H1 (cell line): Measurements from ENCODE around the gene SPINK14. TPM values are rescaled to one million over a fixed set of nuclear protein-coding genes. Genes with fewer than 3 reads are reported as not detected.

ENCODE experiments used
- CTCF ChIA-PET: fragments of 300-600 bp; sonication (Branson Sonifier 250); formaldehyde crosslinking; loops from one replicate; lab custom pipeline; 2021; ENCODE audit not compliant: partially characterized antibody; lab: Charles Lee
- POLR2A ChIA-PET: fragments of 300-600 bp; sonication (Branson Sonifier 250); formaldehyde crosslinking; loops from one replicate; lab custom pipeline; 2021; ENCODE audit warnings: inconsistent platforms; ENCODE audit not compliant: partially characterized antibody; lab: Charles Lee
- DNase-seq, 2 experiments: peaks; one replicate each; pipeline versions ENCODE4 v3.0.0 to v3.0.0-alpha.2; 2010 to 2022; ENCODE audit warnings: low spot score in 2 of 2, low read depth in 1 of 2, mixed read lengths in 1 of 2
- FAIRE-seq: peaks from 2 replicates; lab custom pipeline; 2011; peaks lifted over from hg19 to GRCh38; lab: Jason Lieb, UNC
- H2AFZ ChIP-seq: 2 replicates; pipeline ENCODE4 v1.8.1; 2012; ENCODE audit warnings: low read length, inconsistent platforms
- H2AK5ac ChIP-seq: 2 replicates; pipeline ENCODE4 v1.6.1; 2013; ENCODE audit warnings: low read depth, low read length
- H2BK120ac ChIP-seq: replicated peaks from 2 replicates; pipeline ENCODE3; 2013; ENCODE audit warnings: low read depth, low read length, inconsistent platforms
- H2BK12ac ChIP-seq: 2 replicates; pipeline ENCODE4 v1.6.1; 2013; ENCODE audit warnings: low read depth, low read length
- H2BK15ac ChIP-seq: 2 replicates; pipeline ENCODE4 v1.6.1; 2013; ENCODE audit warnings: low read length
- H2BK20ac ChIP-seq: 2 replicates; pipeline ENCODE4 v1.6.1; 2013; ENCODE audit warnings: low read length
- H2BK5ac ChIP-seq: 2 replicates; pipeline ENCODE4 v1.6.1; 2013; ENCODE audit warnings: low read depth, low read length
- H3K14ac ChIP-seq: 2 replicates; pipeline ENCODE4 v1.6.1; 2013; ENCODE audit warnings: inconsistent platforms; ENCODE audit not compliant: insufficient read length
- H3K18ac ChIP-seq: 2 replicates; pipeline ENCODE4 v1.6.1; 2013; ENCODE audit warnings: low read length; ENCODE audit errors: extremely low read depth
- H3K23ac ChIP-seq: 2 replicates; pipeline ENCODE4 v1.6.1; 2013; ENCODE audit warnings: inconsistent platforms; ENCODE audit not compliant: insufficient read length
- H3K23me2 ChIP-seq: 2 replicates; pipeline ENCODE4 v1.6.1; 2013; ENCODE audit warnings: low read depth, low read length
- H3K27ac ChIP-seq: 2 replicates; pipeline ENCODE4 v1.6.1; 2011; ENCODE audit warnings: low read depth, low read length, inconsistent platforms
- H3K27me3 ChIP-seq, 4 experiments: replicated peaks in 1 of 4; 1 replicate in 1 of 4; 2 replicates in 3 of 4; pipeline versions ENCODE4 v1.6.1 to v1.8.1; 2011 to 2013; ENCODE audit warnings: low read length in 3 of 4, mild to moderate bottlenecking in 3 of 4, inconsistent platforms in 2 of 4, mixed read lengths in 2 of 4, moderate library complexity in 1 of 4; ENCODE audit not compliant: control insufficient read depth in 3 of 4, insufficient read depth in 3 of 4; ENCODE audit errors: extremely low read depth in 1 of 4
- H3K36me3 ChIP-seq, 4 experiments: 2 replicates each; pipeline versions ENCODE4 v1.6.1 to v1.8.1; 2011 to 2013; ENCODE audit warnings: mild to moderate bottlenecking in 4 of 4, low read length in 3 of 4, moderate library complexity in 2 of 4, control low read depth in 1 of 4, inconsistent platforms in 1 of 4; ENCODE audit not compliant: insufficient read depth in 4 of 4, control insufficient read depth in 2 of 4
- H3K4ac ChIP-seq: replicated peaks from 2 replicates; pipeline ENCODE3; 2013; ENCODE audit warnings: low read length, low read depth, mixed read lengths, inconsistent platforms; ENCODE audit not compliant: insufficient read length
- H3K4me1 ChIP-seq, 4 experiments: replicated peaks in 1 of 4; 1 replicate in 1 of 4; 2 replicates in 3 of 4; pipeline versions ENCODE4 v1.6.1 to v1.8.1; 2011 to 2013; ENCODE audit warnings: low read length in 3 of 4, inconsistent platforms in 2 of 4, mixed read lengths in 1 of 4; ENCODE audit not compliant: insufficient read depth in 4 of 4, control insufficient read depth in 3 of 4
- H3K4me2 ChIP-seq, 2 experiments: 2 replicates each; pipeline versions ENCODE4 v1.6.1 to v1.8.1; 2011 to 2013; ENCODE audit warnings: low read depth in 2 of 2, low read length in 2 of 2, control low read depth in 1 of 2, inconsistent platforms in 1 of 2, mild to moderate bottlenecking in 1 of 2; ENCODE audit not compliant: insufficient read depth in 1 of 2
- H3K4me3 ChIP-seq, 4 experiments: fragments of 200-600, 300-600 bp in 1 of 4; sonication (generic), shearing (Covaris generic), sonication (Bioruptor Twin) in 1 of 4; 2 replicates each; pipeline versions ENCODE4 v1.5.1 to v1.8.1; 2011 to 2016; ENCODE audit warnings: low read length in 4 of 4, low read depth in 3 of 4, control low read depth in 2 of 4, inconsistent platforms in 2 of 4, mild to moderate bottlenecking in 2 of 4, mixed read lengths in 1 of 4, moderate library complexity in 1 of 4; ENCODE audit not compliant: insufficient read depth in 2 of 4; ENCODE audit errors: extremely low read depth in 1 of 4
- H3K56ac ChIP-seq: replicated peaks from 2 replicates; pipeline ENCODE3; 2013; ENCODE audit warnings: low read depth, mild to moderate bottlenecking, mixed read lengths, low read length, inconsistent platforms; ENCODE audit not compliant: insufficient read length
- H3K79me1 ChIP-seq: 2 replicates; pipeline ENCODE4 v1.6.1; 2013; ENCODE audit warnings: low read depth, low read length, control low read depth
- H3K79me2 ChIP-seq, 2 experiments: 2 replicates each; pipeline versions ENCODE4 v1.6.1 to v1.8.1; 2012 to 2013; ENCODE audit warnings: low read length in 2 of 2, mild to moderate bottlenecking in 2 of 2, inconsistent platforms in 1 of 2; ENCODE audit not compliant: insufficient read depth in 2 of 2, control insufficient read depth in 1 of 2
- H3K9ac ChIP-seq, 4 experiments: replicated peaks in 1 of 4; 1 replicate in 1 of 4; 2 replicates in 3 of 4; pipeline versions ENCODE4 v1.6.1 to v1.8.1; 2011 to 2013; ENCODE audit warnings: low read depth in 3 of 4, low read length in 3 of 4, control low read depth in 2 of 4, mild to moderate bottlenecking in 2 of 4, moderate library complexity in 2 of 4, inconsistent platforms in 1 of 4; ENCODE audit errors: extremely low read depth in 1 of 4
- H3K9me3 ChIP-seq, 2 experiments: 2 replicates each; pipeline versions ENCODE4 v1.6.1 to v1.8.1; 2012 to 2013; ENCODE audit warnings: mild to moderate bottlenecking in 2 of 2, moderate library complexity in 2 of 2, control low read depth in 1 of 2, inconsistent platforms in 1 of 2, low read depth in 1 of 2, low read length in 1 of 2, mixed read lengths in 1 of 2; ENCODE audit not compliant: insufficient read depth in 2 of 2
- H4K20me1 ChIP-seq, 2 experiments: replicated peaks in 1 of 2; 2 replicates each; pipeline versions ENCODE3 to v1.8.1; 2011 to 2013; ENCODE audit warnings: inconsistent platforms in 2 of 2, low read length in 2 of 2, mild to moderate bottlenecking in 1 of 2; ENCODE audit not compliant: insufficient read depth in 2 of 2, control insufficient read depth in 1 of 2
- H4K5ac ChIP-seq: 2 replicates; pipeline ENCODE4 v1.6.1; 2013; ENCODE audit warnings: low read length, low read depth, mixed read lengths, inconsistent platforms; ENCODE audit not compliant: insufficient read length
- H4K8ac ChIP-seq: 2 replicates; pipeline ENCODE4 v1.8.0; 2013; ENCODE audit warnings: mild to moderate bottlenecking, moderate library complexity, low read length, inconsistent platforms; ENCODE audit not compliant: insufficient read depth; ENCODE audit errors: extremely low read depth
- H4K91ac ChIP-seq: replicated peaks from 2 replicates; pipeline ENCODE3; 2013; ENCODE audit warnings: low read length, mixed read lengths, inconsistent platforms; ENCODE audit not compliant: insufficient read length
- FOSL1 ChIP-seq: IDR thresholded peaks from 2 replicates; pipeline ENCODE4 v1.6.1; 2011; ENCODE audit warnings: mild to moderate bottlenecking, low read depth, low read length, moderate library complexity; ENCODE audit not compliant: insufficient read depth
- GABPA ChIP-seq: IDR thresholded peaks from 2 replicates; pipeline ENCODE4 v1.6.1; 2011; ENCODE audit warnings: mild to moderate bottlenecking, low read length, moderate library complexity, borderline replicate concordance; ENCODE audit not compliant: insufficient read depth
- HDAC6 ChIP-seq: IDR thresholded peaks from one replicate; pipeline ENCODE4 v1.7.1; 2012; ENCODE audit warnings: low read depth, mild to moderate bottlenecking, inconsistent platforms, low read length, moderate library complexity
- JUN ChIP-seq: IDR thresholded peaks from 2 replicates; pipeline ENCODE4 v1.6.1; 2011; ENCODE audit warnings: low read depth, mild to moderate bottlenecking, improper control_type of control experiment, low read length
- RBBP5 ChIP-seq: IDR thresholded peaks from 2 replicates; pipeline ENCODE4 v1.7.1; 2012; ENCODE audit warnings: low read depth, mild to moderate bottlenecking, inconsistent platforms, low read length, moderate library complexity, borderline replicate concordance
- SAP30 ChIP-seq: fragments of 300-600 bp; sonication (generic); IDR thresholded peaks from 2 replicates; pipeline ENCODE4 v1.7.1; 2012; ENCODE audit warnings: low read length, moderate library complexity, mild to moderate bottlenecking, inconsistent platforms; ENCODE audit not compliant: insufficient read depth, insufficient replicate concordance
- SP2 ChIP-seq: IDR thresholded peaks from 2 replicates; pipeline ENCODE4 v1.6.1; 2012; ENCODE audit warnings: mild to moderate bottlenecking, low read length, inconsistent platforms
- TBP ChIP-seq: IDR thresholded peaks from 2 replicates; pipeline ENCODE4 v1.6.1; 2011; ENCODE audit warnings: low read depth, low read length, improper control_type of control experiment
- TEAD4 ChIP-seq: IDR thresholded peaks from 2 replicates; pipeline ENCODE4 v1.6.1; 2012; ENCODE audit warnings: low read depth, low read length, inconsistent platforms, mixed read lengths
- ZNF274 ChIP-seq: IDR thresholded peaks from 2 replicates; pipeline ENCODE4 v1.7.0; 2012; ENCODE audit warnings: low read length, borderline replicate concordance; ENCODE audit errors: extremely low read depth
- WGBS, 2 experiments: shearing (Covaris generic) in 1 of 2; methylation state at CpG; one replicate each; pipeline versions ENCODE4 v1.1.6 to v1.1.7; 2013 to 2015; ENCODE audit warnings: low lambda C conversion rate in 2 of 2, mixed read lengths in 2 of 2, inconsistent platforms in 1 of 2, low coverage in 1 of 2, missing lambda C conversion rate in 1 of 2; ENCODE audit not compliant: insufficient replicate concordance in 2 of 2, insufficient coverage in 1 of 2, insufficient read length in 1 of 2; ENCODE audit errors: extremely low coverage in 1 of 2, missing lambda C conversion rate in 1 of 2; 5-methylcytosine and 5-hydroxymethylcytosine counted together
- polyA plus RNA-seq, 7 experiments: library from polyadenylated mRNA; depleted of rRNA in 3 of 7; stranded (reverse) in 5 of 7; unstranded in 2 of 7; fragments of >200 nt in 5 of 7; fragments of 200-250 nt in 2 of 7; gene quantifications; 1 replicate in 5 of 7; 2 replicates in 1 of 7; 4 replicates in 1 of 7; pipeline versions ENCODE4 v1.2.1 to v1.2.3, GENCODE V29; 2011 to 2013; ENCODE audit warnings: missing spikeins in 2 of 7, mixed read lengths in 2 of 7
- total RNA-seq: library from RNA; stranded (reverse); fragmentation: NEBNext Ultra II Directional; extraction: Animal tissue kit (Norgen Biotek cat#: 25700); gene quantifications from 2 replicates; pipeline ENCODE4 v1.2.1, GENCODE V29; 2021
- TF ChIP-seq, protein P1 (sequence below): IDR thresholded peaks from 2 replicates; pipeline ENCODE4 v1.6.1; 2011; ENCODE audit warnings: low read depth, mild to moderate bottlenecking, low read length; ENCODE audit not compliant: insufficient read depth

SPINK14 gene
- total and polyA plus RNA-seq, 2 of the 8 experiments (the other 6 are each of a cell fraction or from before 2014, with no cell fraction given): not detected

DNA sequence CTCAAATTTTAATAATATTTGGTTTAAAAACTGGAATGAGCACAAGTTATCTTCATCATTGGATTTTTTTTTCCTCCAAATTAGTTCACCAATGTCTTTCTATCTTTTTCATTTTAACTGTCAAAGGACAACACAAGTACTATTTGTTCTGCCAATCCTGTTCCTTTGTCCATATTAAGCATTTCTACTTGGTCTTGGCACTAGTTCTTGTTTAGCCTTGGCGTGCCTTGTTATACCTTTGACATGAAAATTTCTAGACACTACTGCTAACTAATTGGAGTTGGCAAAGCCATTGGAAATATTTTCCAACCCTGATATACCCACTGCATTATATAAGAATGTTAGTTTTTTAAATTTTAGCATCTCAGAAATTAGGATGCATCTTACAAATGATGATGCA, 38.3 kb downstream of the SPINK14 start:
- FAIRE-seq: no peak

More for the DNA sequence above, 38.3 kb downstream of the SPINK14 start:
- Histone ChIP-seq H3K9me3 (no peaks in the 10 kb centered on the region), H3K4ac (no peak overlapping the region), H2AK5ac (no peak overlapping the region), H2BK15ac (no peak overlapping the region), H3K56ac (no peak overlapping the region), H2BK5ac (no peak overlapping the region), H2BK20ac (no peak overlapping the region), H3K79me2 (no peaks in the 10 kb centered on the region), H3K23me2 (no peaks in the 10 kb centered on the region), H4K20me1 (no peaks in the 10 kb centered on the region), H3K9ac (no peak overlapping the region), H3K4me2 (no peak overlapping the region), H3K27ac (no peak overlapping the region), H4K8ac (no peak overlapping the region), H4K5ac (no peak overlapping the region), H3K4me1 (no peaks in the 10 kb centered on the region), H4K91ac (no peak overlapping the region), H3K18ac (no peak overlapping the region), H2BK12ac (no peak overlapping the region), H3K79me1 (no peaks in the 10 kb centered on the region), H2AFZ (no peak overlapping the region), H3K23ac (no peak overlapping the region), H2BK120ac (no peak overlapping the region), H3K36me3 (no peaks in the 10 kb centered on the region; a peak in 1 of 8 replicates), H3K27me3 (no peaks in the 10 kb centered on the region), H3K4me3 (no peak overlapping the region), H3K14ac (no peak overlapping the region)
- TF ChIP-seq SP2 (no peak), FOSL1 (no peak), SAP30 (no peak), TBP (no peak), GABPA (no peak), HDAC6 (no peak), JUN (no peak), ZNF274 (no peak), RBBP5 (no peak), TEAD4 (no peak)
- TF ChIP-seq, protein P1, sequence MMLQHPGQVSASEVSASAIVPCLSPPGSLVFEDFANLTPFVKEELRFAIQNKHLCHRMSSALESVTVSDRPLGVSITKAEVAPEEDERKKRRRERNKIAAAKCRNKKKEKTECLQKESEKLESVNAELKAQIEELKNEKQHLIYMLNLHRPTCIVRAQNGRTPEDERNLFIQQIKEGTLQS: no peak
- no peak for DNase-seq
- ChIA-PET CTCF (no interaction called here), POLR2A (no interaction called here)
- WGBS, 2 experiments: 91% methylated on average over 1 of the region's 1 CpG; no CpG with 5 or more reads in 1 of the 2 experiments
